ENCODE data around the gene RTN1. TPM values are rescaled to one million over a fixed set of nuclear protein-coding genes. Genes with fewer than 3 reads are reported as not detected.

The RTN1 gene
- total and polyA plus RNA-seq, 2 of the 8 experiments (the other 6 are each of a cell fraction or from before 2014, with no cell fraction given): 2.8 to 4.9 TPM

DNA sequence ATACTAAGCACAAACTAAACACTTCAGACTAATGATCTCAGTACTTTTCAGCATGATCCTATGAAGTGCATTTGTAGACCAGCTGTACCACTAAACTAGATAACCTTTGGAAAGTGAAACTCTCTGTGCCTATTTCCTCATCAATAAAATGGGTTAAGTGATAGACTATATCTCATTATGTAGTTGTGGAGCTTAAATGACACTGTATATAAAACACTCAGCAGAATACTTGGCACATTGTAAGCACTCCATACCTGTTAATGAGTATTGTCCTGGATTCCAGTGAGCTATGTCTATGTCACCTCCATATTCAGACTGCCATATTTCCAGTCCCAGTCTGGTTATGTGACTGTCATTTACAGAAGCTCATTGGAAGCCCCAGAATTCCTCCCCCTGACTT is 44.4 kb downstream of the RTN1 start:
- Histone ChIP-seq H3K27ac (ENCODE audit: low read depth, low read length) (no peak overlapping the region), H2BK120ac (replicated peaks; ENCODE audit: low read depth, low read length) (no peak overlapping the region), H3K79me2 (ENCODE audit: control insufficient read depth in 1 of 2, insufficient read depth in 2 of 2, low read length in 2 of 2) (no peaks in the 10 kb centered on the region), H4K91ac (replicated peaks; ENCODE audit: insufficient read length, low read length) (no peak overlapping the region), H3K18ac (ENCODE audit: extremely low read depth, low read length) (no peak overlapping the region), H2AK5ac (ENCODE audit: low read depth, low read length) (no peak overlapping the region), H2BK5ac (ENCODE audit: low read depth, low read length) (no peak overlapping the region), H3K23ac (ENCODE audit: insufficient read length) (no peak overlapping the region), H3K27me3 (replicated peaks in 1 of 4; ENCODE audit: control insufficient read depth in 3 of 4, extremely low read depth in 1 of 4, insufficient read depth in 3 of 4, low read length in 3 of 4) (no peaks in the 10 kb centered on the region), H3K9me3 (ENCODE audit: insufficient read depth in 2 of 2, low read depth in 1 of 2, low read length in 1 of 2) (no peaks in the 10 kb centered on the region), H3K56ac (replicated peaks; ENCODE audit: insufficient read length, low read depth, low read length) (no peak overlapping the region), H3K23me2 (ENCODE audit: low read depth, low read length) (no peaks in the 10 kb centered on the region), H2BK12ac (ENCODE audit: low read depth, low read length) (no peak overlapping the region), H4K20me1 (replicated peaks in 1 of 2; ENCODE audit: control insufficient read depth in 1 of 2, insufficient read depth in 2 of 2, low read length in 2 of 2) (no peaks in the 10 kb centered on the region), H3K4me1 (replicated peaks in 1 of 4; ENCODE audit: control insufficient read depth in 3 of 4, insufficient read depth in 4 of 4, low read length in 3 of 4) (peaks cover 0 to 12% (median 5%) of the 10 kb centered on the region in 4 experiments; a peak in 4 of 7 replicates), H2BK15ac (ENCODE audit: low read length) (no peak overlapping the region), H4K8ac (ENCODE audit: extremely low read depth, insufficient read depth, low read length) (no peak overlapping the region), H3K9ac (replicated peaks in 1 of 4; ENCODE audit: extremely low read depth in 1 of 4, low read depth in 3 of 4, low read length in 3 of 4) (no peak overlapping the region), H4K5ac (ENCODE audit: insufficient read length, low read depth, low read length) (no peak overlapping the region), H2AFZ (ENCODE audit: low read length) (no peak overlapping the region), H3K4me2 (ENCODE audit: insufficient read depth in 1 of 2, low read depth in 2 of 2, low read length in 2 of 2) (no peak overlapping the region), H3K36me3 (ENCODE audit: control insufficient read depth in 2 of 4, insufficient read depth in 4 of 4, low read length in 3 of 4) (no peaks in the 10 kb centered on the region), H2BK20ac (ENCODE audit: low read length) (no peak overlapping the region), H3K4me3 (ENCODE audit: extremely low read depth in 1 of 4, insufficient read depth in 2 of 4, low read depth in 3 of 4, low read length in 4 of 4) (no peak overlapping the region), H3K14ac (ENCODE audit: insufficient read length) (no peak overlapping the region), H3K4ac (replicated peaks; ENCODE audit: insufficient read length, low read depth, low read length) (no peak overlapping the region), H3K79me1 (ENCODE audit: low read depth, low read length) (no peaks in the 10 kb centered on the region)
- ChIA-PET POLR2A (ENCODE audit: partially characterized antibody) (no interaction called here), CTCF (ENCODE audit: partially characterized antibody) (interaction anchor here (1.2 to 2.7 kb wide), 3 partner anchors 11 to 72 kb away, joined by 3 to 8 read pairs (median 4); no protein-coding TSS in a partner anchor)
- TF ChIP-seq CTBP2 (IDR thresholded peaks at IDR 0.05; ENCODE audit: borderline replicate concordance, insufficient read depth, insufficient read length, low read length) (no peak), RFX5 (IDR thresholded peaks at IDR 0.05; ENCODE audit: borderline replicate concordance, low read depth, low read length) (no peak), EZH2 (IDR thresholded peaks at IDR 0.05; ENCODE audit: low read depth, low read length, severe bottlenecking) (no peak), RAD21 (IDR thresholded peaks at IDR 0.05 in 1 of 2, conservative IDR thresholded peaks at IDR 0.05 in 1 of 2; ENCODE audit: low read depth in 2 of 2, low read length in 2 of 2) (no peak), KDM5A (IDR thresholded peaks at IDR 0.05; ENCODE audit: low read length) (no peak)
- TF ChIP-seq, protein P1, sequence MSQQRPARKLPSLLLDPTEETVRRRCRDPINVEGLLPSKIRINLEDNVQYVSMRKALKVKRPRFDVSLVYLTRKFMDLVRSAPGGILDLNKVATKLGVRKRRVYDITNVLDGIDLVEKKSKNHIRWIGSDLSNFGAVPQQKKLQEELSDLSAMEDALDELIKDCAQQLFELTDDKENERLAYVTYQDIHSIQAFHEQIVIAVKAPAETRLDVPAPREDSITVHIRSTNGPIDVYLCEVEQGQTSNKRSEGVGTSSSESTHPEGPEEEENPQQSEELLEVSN (IDR thresholded peaks at IDR 0.05): no peak
- no peak for DNase-seq (ENCODE audit: low read depth in 1 of 2, low spot score in 2 of 2)
- no peak for FAIRE-seq

Data from H1 (cell line).